GM18858 (cell line): ENCODE data around the gene DYNC1H1.

ENCODE experiments used
- ATAC-seq: cut with Tn5 transposase; IDR thresholded peaks from one replicate; pipeline ENCODE4 v1.9.1; 2021; ENCODE audit not compliant: unreplicated experiment

Gene DYNC1H1

DNA sequence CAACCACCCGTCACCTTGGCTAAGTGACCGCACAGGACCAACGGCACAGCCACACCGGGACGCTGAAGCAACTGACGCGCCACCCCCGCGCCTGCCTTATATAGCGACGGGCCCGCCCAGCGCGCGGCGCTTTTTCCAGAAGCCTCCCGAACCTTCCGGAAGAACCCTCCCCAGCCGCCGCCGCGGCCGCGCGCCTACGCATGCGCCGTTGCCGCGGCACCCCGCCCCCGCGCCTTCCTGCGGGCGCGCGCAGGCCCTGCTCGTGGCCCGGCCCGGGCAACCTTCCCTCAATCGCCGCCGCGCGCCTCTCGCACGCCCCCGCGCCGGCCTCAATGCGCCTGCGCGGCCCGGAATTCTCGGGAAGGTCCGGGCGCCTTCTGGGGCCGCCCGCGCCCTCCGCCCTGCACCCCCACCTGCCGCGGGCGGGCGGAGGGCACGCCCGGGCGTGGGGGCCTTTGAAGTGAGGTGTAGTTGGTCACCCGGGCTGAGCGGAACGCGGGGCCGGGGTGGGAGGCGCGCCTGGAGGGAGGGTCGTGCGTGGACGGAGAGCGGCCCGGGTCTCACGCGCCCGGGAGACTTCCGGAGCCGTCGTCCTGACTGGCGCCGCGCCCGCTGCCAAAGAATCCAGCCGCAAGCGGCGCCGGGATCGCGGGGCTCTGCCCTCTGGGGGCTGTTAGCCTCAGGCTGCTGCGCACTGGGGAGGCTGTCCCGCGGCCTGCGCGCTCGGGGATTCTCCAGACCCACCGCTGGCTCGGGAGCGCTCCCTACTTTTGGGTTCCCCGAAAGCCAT is 122.8 kb downstream of the DYNC1H1 start, which contains the start of gene HSP90AA1:
TSS of gene HSP90AA1 (minus strand) at position 73 of the 790 bp plus-strand sequence. CDS start 666 bp downstream, outside the sequence.
- peak; percentile 70 for ATAC-seq

DNA sequence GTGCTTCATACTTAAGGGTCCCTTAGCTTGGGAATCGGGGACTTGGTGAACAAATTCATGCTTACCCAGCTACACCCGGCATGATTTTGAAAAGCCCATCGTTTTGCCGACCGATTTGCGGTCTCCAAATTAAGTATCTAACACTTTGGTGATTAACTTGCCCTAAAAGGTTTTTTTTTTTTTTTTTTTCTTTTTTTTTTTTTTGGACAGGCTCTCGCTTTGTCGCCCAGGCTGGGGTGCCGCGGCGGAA is 123.3 kb downstream of the DYNC1H1 start:
- ATAC-seq = no peak

DNA sequence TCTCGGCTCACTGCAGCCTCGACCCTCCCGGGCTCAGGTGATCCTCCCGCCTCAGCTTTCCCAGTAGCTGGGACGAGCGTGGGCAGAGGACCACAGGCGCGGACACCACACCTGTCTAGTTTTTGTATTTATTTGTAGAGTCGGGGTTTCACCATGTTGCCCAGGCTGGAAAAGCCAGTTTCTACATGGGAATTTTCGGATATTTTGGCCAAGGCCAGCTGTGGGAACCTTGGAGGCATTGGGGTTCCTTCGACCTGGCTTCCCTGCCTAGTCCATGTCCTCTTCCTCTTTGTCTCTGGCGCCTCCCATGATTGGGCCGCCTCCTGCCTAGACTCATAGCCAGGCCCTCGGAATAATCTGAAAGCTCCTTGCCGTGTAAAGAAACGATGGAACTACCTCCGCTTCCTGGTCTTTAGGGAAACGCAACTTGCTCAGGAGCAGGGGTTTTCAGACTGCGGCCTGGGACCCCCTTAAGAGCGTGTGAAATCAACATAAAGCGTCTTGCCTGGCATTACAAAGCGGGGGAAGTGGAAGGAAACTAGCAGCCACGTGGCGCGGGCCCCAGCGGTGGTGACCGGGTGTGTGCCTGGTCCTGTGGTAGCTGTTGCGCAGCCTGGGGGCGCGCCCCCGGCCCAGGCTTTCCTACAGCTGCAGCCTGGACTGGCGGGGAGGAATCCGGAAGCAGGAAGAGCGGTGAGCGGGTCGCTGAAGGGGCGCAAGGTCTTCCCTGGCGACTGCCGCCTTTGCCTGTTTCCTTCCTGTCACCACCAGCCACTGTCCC is 123.8 kb downstream of the DYNC1H1 start:
- no peak for ATAC-seq

DNA sequence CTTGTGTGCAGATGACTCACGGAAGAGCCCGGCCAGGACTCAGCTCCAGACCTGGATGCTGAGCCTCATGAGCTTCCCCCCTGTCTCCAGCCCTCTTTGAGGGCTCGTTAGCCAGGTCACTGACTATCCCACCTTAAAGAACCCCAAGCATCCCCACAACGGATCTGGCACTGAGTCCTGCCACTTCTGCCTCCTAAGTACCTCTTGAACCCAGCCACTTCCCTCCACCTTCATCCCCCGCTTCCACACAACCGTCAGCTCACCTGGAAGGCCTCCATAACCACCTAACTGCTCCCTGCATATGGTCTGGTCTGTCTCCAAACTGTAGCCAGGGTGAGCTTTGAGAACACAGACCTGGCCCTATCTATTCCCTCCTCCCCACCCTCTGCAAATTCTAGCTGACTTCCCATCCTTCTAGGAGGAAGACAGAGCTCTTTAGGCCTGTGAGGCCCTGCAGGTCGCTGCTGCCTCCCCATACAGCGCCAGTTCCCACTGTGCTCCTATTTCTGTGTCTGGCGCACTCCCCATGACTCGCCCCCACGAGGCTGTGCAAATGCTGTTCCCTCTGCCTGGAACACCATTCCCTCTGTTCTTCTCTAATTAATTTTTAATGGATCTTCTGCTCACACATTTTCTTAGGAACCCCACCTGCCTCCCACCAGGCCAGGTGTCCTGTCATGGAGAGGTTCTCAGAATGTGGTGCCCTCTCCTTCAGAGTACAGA is 125.4 kb downstream of the DYNC1H1 start:
- no peak for ATAC-seq

DNA sequence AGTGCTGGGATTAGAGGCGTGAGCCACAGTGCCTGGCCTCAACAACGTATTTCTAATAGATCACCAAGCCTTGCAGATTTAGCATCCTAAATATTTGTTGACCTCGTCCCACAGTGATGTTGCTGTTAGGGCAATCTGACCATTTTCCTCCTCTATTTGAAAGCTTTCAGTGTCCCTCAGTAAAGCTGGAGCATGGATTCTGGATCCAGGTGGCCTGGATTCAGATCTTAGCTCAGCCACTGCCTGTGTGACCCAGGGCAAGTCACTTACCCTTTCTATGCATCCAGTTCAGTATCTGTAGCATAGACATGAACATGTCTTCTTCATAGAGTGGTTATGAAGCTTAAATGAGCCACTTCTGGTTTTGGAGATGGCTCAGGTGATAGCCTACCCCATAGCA is 126.3 kb downstream of the DYNC1H1 start:
- no peak for ATAC-seq

DNA sequence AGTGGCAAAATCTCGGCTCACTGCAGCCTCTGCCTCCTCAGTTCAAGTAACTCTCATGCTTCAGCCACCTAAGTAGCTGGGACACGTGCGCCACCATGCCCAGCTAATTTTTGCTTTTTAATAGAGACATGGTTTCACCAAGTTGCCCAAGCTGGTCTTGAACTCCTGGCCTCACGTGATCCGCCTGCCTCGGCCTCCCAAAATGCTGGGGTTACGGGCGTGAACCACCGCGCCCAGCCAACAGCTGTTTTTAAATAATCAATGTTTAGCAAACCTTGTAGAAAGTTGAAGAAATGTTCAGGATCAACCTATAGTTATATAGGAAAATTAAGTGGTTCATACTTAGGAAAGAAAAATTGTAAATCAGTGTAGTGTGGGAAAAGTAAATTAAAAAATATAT is 128.4 kb downstream of the DYNC1H1 start:
- ATAC-seq = no peak

DNA sequence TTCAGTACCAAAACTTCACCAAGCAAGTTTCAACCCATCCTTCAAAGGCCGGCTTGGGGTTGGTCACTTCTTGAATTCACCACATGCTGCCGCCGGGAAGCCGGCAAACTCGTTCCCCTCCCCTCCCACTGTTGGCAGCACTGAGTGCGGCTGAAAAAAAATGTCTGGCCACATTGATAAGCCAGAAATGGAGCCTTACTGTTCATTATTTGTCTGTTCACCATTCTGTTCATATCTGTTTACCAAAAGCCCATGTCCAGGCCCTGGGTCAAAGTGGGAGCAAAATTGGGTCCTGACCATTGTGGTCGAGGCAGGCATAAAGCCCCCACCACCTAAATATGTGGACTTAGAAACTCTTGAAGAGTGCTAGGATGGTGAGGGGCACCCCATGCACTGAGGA is 129.7 kb downstream of the DYNC1H1 start:
- ATAC-seq = no peak

DNA sequence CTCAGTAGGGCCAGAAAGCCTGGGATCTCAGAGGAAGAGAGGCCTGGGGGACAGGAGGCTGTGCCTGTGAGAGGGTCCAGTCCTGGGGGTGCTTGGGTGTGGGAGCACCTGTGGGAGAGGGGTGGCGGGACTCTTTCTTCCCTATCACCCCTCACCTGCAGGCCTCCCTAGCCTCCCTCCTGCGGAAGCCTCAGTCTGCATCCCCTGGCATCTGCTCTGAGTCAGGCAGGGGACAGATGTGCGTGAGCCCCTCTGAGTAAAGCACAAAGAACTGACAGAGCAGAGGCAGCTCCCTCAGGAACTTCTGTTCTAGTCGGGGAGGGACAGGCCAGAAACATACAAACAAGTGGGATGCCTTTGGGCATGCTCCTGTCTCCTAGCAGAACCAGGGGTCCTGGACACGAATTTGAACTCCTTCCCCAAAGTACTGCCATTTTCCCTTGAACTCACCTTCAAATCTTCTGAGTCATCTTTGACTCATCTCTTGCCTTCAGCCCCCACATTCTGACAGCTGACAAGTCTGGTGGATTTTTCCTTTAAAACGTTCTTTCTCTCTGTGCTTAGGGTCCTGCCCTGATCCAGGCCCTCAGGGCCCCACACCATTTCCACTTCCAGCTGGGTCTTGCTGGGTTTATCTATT is 131.0 kb downstream of the DYNC1H1 start:
- no peak for ATAC-seq

DNA sequence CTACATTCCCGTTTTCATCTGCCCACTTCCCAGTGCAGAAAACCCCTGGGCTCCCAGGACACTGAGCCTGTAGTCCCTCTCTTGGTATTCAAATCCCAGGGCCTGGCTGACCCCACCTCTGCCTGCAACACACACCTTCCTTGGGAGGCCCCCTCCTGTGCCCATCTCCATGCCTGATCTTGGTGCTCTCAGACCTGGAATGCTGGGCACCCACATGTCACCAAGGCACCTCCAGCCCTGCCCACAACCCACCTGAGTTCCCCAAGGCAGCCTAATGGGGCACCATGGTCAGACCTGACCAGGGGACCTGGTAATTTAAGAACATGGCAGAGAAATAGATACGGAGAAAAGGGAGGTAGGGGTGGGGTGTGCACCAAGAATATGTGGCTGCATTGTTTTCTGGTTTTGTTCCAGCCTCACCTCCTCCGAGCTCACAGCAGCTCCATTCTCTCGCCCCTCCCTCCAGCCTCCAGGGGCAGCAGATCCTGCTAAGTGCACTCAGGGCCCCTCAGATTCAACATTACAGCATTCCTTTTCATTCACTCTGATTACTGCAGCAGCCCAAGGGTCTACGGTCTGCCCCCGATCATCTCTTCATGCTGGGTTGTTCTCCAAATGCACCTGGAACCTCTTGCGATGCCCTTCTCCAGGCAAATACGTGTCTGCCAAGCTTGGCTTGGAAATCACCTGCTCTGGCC is 131.6 kb downstream of the DYNC1H1 start:
- ATAC-seq = no peak

DNA sequence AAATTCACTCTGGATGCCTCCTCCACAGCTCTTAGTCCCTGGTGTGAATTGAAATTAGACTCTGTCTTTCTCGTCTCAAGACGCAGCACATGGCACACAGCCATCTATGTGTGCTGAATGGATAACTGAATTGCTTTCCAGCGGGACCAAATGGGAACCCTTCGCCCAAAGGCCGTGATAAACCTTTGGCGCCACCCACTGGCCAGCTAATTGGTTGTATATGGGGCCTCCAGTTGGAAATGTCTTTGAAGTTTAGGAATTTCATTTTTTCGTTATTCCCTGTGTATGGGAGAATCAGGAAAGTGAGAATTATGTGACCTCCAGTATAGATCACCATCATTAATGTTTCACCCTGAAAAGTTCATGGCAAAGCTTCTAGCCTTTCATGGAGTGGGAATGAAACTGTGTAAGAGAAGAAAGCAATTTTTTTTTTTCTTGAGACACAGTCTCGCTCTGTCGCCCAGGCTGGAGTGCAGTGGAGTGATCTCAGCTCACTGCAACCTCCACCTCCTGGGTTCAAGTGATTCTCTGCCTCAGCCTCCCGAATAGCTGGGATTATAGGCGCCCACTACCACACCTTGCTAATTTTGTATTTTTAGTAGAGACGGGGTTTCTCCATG is 132.3 kb downstream of the DYNC1H1 start:
- no peak for ATAC-seq

DNA sequence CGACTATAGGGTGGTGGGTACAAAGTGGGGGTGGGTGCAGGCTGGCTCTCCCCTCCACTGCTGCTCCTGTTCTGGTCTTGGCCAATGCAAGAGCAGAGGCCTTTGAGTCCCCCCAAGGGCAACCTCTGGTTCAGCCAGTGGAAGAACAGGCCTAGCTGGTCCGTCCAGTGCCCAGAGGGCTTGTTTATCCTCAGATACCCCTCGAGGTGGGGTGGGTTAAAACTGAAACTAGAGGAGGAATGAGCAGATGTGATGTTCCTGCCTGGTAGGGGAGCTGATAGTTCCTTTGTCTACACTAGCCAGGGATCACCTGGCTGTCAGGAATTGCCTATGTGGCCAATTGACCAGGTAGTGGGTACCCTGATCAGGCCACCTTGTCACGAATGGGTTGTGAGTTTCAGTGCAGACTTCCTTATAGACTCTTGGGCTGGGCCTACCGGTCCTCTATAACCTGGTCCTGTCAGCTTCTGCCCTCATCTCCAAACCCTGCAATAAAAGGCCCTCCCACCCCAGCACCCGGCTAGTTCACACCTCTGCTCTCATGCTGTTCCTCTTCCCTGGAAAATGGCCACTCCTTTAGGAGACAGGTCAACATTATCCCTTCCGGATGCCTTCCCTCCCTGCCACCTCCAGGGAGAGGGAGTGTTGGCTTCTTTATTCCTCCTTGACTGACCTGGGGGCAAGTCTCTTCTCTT is 133.2 kb downstream of the DYNC1H1 start:
- no peak for ATAC-seq

DNA sequence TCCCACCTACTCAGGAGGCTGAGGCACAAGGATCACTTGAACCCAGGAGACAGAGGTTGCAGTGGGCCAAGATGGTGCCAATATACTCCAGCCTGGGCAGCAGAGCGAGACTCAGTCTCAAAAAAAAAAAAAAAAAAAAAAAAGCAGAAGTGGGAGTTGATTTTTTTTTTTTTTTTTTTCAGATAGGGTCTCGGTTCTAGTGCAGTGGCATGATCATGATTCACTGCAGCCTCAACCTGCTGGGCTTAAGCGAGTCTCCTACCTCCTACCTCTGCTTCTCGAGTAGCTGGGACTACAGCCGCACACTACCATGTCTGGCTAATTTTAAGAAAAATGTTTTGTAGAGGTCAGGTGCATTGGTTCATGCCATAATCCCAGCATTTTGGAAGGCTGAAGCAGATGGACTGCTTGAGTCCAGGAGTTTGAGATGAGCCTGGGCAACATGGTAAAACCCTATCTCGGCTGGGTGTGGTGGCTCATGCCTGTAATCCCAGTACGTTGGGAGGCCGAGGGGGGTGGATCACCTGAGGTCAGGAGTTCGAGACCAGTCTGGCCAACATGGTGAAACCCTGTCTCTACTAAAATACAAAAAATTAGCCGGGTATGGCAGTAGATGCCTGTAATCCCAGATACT is 138.8 kb downstream of the DYNC1H1 start:
- peak; percentile 53 for ATAC-seq

DNA sequence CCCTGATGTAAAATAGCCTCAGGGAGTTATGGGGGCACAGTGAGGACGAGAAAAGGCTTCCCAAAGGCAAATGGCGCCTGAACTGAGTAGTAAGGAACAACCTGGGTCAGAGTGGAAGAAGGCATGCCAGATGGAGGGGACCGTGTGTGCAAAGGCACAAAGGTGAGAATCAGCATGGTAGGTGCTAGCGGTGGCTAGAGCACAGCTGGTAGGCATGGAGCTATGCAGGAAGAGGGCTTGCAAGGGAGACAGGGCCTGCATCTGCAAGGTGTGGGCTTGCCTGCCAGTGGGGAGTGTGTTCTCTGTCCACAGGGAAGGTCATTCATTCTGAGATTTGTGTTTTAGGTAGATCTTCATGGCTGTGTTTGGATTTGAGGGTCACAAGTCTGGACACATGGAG is 141.0 kb downstream of the DYNC1H1 start:
- no peak for ATAC-seq
